Hepatocyte (in vitro differentiated cells): ENCODE data around the gene NDRG2.

ENCODE experiments used
- CTCF ChIP-seq: fragments of 200-600 bp; sonication (generic); IDR thresholded peaks from 2 replicates; pipeline ENCODE4 v1.5.1; 2016; ENCODE audit warnings: antibody characterized with exemption, mild to moderate bottlenecking; ENCODE audit not compliant: poor library complexity
- EZH2phosphoT487 ChIP-seq: fragments of 200-600 bp; sonication (generic); IDR thresholded peaks from one replicate; pipeline ENCODE4 v1.6.1; 2018; ENCODE audit warnings: antibody characterized with exemption, mild to moderate bottlenecking, low read depth, moderate library complexity; ENCODE audit not compliant: unreplicated experiment, severe bottlenecking

- TF ChIP-seq CTCF (no peak), EZH2phosphoT487 (no peak)
Observed at GRCh38 chr14:21057803-21058675, 33.2 kb upstream of the NDRG2 start, which contains the start of gene RNASE8.
